ENCODE measurements around the gene EEA1.

EEA1 gene

GRCh38 chr12:92879698-92880322 is 49.3 kb downstream of the EEA1 start:
- no peak for DNase-seq

DNA sequence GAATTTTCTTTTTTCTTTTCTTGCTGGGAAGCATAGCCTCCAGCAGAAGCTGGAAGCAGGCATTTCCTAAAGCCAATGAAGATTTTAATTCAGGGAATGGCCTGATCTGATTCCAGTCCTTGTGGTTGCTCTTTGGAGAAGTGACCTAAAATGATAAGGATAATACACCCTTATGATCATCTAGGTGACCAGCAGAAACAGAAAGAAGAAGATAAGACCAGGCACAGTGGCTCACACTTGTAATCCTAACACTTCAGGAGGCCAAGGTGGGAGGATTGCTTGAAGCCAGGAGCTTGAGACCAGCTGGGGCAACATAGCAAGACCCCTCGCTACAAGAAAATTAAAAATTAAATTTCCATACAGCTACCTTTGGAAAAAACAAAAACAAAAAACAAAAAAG is 51.2 kb downstream of the EEA1 start:
- no peak for DNase-seq

DNA sequence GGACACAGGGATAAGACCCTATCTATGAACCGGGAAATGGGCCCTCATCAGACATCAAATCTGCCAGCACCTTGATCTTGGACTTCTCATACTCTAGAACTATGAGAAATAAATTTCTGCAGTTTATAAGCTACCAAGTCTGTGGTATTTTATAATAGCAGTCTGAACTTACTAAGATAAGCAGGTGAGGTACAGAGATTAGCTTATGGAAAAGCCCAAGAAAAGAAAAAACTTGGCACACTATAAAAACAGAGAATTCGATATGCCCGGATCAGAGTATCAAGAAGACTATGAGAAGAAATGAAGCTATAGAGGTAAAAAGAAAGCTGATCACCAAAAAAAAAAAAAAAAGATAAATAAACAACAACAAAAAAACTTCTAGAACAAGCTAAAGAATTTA is 52.6 kb downstream of the EEA1 start:
- DNase-seq = no peak

DNA sequence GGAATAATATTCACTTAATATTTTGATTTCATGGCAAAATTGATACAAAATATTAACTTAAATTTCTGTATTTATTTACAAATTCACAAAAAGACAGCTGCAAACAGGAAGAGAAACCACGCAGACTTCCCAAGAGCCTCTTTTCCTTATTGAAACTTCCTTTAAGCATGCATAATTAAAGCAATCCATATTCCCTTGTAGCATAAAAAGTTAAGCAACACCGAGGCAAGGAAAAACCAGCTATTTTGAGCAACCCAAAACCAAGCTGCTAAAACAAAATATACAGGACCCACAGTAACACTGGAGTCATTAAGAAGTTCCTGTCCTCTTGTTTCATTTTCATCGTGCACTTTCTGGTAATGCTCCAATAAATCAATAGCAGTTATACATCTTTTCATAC is 58.0 kb downstream of the EEA1 start:
- no peak for DNase-seq

DNA sequence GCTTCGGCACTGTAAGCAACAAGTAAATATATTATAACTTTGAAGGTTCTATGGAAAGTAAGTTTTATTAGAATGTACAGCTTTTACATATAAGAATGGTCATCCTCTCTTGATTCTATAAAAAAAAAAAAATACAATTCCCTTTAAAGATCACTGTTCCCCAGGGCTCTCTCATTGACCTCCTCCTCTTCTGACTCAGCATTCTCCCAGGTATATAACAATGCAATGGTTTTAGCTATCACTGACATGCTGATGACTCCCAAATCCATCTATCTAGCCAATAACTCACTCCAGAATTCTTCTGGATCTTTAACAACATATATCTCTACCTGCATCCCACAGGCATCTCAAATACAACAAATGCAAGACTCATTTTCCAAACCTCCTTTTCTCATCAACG is 62.7 kb downstream of the EEA1 start:
- DNase-seq = no peak

DNA sequence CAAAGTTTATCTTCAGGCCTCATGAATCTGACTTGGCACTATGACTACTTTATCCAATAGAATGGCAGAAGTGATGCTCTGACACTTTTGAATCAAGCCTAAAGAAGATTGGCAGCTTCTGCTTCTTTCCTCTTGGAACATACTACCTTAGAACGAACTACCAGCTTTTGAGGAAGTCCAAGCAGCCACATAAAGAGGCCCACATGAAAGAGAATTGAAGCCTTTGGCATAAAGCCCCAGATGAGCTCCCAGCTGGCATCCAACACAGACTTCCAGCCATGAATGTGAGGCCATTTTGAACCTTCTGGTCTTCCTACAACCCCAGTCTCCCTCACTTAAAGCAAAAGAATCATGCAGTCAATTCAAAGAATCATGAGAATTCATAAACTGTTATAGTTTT is 65.8 kb downstream of the EEA1 start:
- no peak for DNase-seq

DNA sequence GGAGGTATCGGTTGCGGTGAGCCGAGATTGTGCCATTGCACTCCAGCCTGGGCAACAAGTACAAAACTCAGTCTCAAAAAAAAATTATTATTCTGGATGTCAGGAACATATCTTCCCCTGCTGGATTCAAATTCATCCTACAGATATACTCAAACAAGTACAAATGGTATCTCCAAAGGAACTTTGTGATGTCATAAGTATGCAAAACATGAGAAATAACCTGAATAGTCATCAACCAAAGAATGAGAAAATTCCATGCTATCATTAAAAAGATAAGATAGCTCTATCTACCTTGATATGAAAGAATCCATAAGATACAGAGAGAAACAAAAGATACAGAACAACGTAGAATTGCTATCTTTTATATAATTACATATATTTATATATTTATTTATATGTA is 67.7 kb downstream of the EEA1 start:
- no peak for DNase-seq

GRCh38 chr12:92860521-92860920 is 68.6 kb downstream of the EEA1 start:
- DNase-seq = no peak

DNA sequence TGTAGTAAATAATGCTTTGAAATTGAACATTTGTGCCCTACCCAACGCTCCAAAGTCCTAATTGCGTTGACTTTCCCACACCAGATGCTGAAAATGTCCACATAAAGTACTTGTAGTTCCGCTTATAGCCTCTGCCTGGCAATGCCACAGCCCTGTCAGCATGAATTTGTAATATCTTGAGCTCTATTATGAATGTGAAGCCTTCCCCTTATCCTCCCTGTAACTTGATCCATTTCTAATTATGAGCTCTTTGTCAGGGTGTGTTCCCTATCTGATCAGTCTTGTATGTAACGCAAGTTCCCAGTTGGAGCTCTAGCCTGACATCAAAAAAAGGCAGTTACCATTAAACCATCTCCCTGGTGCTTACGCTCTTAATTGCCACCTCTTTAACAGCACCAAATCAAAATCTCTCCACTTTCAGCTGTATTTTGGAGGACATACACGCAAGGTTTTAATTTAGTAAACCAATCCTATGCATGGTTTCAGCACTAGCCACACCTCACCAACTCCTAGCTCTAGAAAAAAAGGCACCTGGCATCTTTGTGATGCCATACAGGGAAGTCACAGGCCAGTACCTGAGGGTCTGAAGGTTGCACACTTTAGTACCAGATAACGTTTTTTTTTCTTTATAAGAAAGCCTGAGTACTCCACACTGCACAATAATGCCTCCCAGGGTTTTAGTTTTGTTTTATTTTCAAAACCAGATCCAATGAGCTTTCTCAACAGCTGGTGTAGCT is 69.3 kb downstream of the EEA1 start:
- DNase-seq = no peak

DNA sequence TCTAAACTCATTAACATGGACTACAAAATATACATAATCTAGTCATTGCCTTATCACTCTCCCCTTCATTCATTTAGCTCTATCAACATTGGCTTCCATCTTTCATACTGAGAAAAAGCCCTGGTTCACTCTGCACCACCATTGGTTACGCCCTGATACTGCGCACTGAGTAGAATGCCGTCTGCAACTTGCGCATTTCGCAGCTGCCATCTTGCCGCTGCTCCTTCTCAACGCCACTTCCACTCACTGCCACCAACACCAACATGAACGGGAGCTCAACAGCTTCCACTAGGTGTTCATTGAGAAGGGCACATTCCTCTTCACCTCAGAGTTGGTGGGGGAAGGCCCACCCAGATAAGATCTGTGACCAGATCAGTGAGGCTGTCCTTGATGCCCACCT is 71.3 kb downstream of the EEA1 start:
- no peak for DNase-seq

DNA sequence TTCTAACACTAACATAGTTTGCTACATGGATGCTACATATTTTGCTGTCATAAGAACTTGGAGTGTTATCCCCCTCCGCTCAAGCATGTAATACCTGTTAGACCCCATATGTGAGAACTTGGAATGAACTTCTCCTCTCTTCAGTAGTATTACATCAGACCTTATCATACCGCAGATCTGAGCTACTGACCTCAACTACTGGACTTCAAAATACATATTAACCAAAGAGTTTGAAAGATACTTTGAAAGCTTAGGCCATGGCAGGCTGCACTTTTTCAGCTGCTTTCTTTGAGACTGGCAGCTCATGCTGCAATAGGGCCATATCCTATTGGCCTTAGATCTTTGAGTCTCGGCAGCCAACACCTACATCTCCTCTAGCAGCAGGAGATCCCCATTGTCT is 74.8 kb downstream of the EEA1 start:
- no peak for DNase-seq

- no peak for DNase-seq
These were observed 80.4 kb downstream of the EEA1 start for GRCh38 chr12:92848740-92849139.

DNA sequence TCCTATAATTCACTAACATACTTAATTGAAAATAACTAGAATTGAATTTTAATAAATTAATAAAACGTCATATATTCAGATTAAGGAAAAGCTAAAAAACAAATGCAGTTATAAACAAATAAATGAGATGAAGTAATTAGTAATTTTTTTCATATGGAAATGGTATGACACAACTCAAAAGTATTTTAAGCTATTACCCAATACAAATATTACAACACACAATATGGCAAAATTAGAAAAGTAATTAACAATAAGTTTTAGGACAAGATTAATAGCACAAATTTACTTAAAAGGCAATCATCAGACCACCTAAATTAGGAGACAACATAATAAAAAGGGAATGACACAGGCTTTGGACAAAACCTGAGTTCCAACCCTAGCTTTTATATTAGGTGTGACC is 81.7 kb downstream of the EEA1 start:
- no peak for DNase-seq

DNA sequence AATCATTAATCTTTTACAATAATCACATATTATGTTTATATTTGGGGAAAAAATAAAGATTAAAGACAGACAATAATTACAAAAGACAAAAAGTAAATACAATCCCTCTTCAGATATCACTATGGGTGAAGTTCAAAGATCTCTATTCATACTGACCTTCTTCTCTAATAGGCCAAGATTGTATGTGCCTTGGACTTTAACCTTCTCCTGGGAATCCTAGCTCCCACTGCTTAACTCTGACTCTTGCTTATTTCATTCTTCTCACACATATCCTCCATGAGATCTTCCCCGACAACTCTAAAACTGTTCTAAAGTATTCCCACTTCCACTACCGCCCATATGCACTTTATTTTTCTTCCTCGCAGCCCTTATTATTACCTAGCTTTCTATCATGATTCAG is 83.8 kb downstream of the EEA1 start:
- DNase-seq = no peak

DNA sequence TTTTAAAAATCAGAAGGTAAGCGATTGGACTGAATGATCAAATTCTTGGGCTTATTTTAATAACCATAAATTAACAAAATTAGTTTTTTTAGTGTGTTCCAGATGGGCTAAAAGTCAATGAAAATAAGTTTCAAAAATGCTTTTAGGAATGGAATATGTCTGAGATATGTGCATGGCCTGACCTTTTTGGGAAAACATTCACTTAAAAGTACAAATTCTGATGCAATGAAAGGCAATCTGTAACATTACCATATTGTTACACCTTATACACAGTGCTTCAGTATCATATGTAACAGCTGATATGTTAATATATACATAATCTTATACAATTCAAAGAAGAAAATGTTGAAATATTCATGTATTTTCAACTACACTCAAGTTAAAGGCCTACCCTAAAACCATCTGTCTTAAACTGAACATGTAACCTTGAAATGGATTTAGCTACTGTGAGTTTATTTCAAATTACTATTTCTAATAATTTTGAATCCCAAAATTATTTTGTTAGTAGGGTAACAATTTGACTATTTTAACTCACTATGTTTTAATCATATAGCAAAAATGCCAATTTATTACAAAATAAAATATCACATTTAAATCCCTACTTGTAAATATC is 84.8 kb downstream of the EEA1 start:
- DNase-seq = no peak

DNA sequence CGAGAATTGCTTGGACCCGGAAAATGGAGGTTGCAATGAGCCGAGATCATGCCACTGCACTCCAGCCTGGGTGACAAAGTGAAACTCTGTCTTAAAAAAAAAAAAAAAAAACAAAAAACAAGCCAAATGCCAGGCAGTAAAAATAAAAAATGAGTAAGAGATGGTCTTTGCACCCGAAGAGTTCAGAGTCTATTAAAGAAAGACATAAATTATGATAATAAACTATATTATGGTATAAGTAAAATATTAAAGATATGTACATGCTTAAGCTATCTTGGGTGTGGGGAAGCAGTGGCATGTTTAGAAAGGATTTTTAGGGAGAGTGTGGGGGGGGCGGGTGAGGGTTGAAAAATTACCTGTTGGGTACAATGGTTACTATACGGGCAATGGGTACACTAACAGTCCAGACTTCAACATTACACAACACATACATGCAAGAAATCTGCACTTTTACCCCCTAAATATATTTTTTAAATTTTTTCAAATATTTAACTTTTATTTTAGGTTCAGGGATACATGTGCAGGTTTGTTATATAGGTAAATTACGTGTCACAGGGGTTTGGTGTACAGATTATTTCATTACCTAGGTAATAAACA is 99.3 kb downstream of the EEA1 start:
- no peak for DNase-seq

GRCh38 chr12:92828565-92828964 is 100.5 kb downstream of the EEA1 start:
- DNase-seq = no peak

DNA sequence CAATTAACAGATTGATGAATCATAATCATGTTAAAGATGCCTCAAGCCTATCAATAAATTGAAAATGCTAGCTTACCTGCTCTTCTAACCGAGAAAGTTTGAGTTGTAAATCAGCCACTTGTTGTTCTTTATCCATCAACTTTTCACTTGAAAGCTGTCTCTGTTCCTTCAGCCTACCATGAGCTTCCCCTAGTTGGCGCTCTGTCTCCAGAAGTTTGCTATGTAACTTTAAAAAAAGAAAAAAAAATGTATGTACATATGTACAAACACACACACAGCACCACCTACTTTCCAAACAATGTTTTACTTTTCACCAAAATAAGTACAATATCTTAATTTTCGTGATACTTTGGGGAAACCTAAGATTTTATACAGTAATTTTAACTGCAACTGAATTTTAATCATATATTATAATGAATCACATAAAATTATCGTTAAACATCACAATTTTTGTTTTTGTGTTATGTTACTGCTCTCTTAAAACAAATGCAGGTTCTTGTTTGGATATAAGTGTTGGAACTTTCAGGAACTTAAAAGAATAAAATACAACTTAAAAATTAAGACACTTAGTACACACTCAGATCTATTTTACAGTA is 101.2 kb downstream of the EEA1 start:
- peak; percentile 45 for DNase-seq

DNA sequence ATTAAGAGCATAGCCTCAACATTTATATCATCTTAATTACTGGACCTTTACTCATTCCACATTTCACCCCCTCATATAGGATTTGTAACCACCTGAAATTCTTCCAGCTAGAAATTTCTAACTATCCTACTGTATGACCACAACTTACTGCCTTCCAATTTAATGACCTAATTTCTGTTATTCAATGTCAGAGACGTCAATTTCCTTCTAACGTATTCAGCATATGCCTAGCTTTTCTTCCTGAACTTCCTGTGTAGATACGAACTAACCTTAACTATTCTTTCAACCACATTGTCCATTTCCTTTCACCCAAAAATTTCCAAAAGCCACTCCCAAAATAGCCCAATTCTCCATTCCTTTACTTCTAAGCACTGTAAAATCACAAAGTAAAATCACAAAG is 108.0 kb downstream of the EEA1 start:
- no peak for DNase-seq

DNA sequence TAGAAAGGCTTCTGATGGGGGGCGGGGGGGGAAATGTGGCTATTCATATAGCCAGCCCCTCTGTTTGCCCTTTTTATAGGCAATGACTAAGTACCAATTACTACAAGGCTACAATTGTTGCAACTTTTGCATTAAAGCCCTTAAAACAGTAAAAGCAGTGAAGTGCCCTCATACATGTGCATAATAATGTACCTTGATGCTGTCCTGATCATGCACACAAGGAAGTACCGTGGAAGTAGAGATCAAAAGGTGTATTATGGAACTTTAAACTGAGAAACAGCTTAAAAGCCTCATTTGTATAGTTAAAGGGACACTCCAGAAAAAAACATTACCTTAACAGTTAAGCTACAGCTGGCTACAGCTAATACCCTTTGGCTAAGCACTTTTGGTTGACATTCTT is 114.5 kb downstream of the EEA1 start:
- DNase-seq = no peak

DNA sequence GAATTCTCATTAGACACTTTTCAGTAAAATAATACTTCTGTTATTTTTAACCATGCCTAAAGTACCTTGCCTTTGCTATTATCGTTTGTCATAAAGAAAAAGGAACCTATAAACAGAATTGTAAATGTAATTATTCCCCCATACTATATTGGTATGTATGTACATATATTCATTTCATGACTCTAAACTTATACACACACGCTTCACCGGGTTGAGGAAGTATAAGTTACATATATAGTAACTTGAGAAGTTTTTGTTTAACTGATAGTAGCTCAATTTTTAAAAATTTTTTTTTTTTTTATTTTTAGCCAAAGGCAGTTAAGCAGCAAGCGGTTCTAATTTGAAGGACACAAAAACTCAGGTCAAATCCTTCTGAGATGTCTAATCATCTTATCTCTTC is 118.7 kb downstream of the EEA1 start:
- no peak for DNase-seq

GRCh38 chr12:92803903-92804302 is 125.2 kb downstream of the EEA1 start:
- DNase-seq = no peak

DNA sequence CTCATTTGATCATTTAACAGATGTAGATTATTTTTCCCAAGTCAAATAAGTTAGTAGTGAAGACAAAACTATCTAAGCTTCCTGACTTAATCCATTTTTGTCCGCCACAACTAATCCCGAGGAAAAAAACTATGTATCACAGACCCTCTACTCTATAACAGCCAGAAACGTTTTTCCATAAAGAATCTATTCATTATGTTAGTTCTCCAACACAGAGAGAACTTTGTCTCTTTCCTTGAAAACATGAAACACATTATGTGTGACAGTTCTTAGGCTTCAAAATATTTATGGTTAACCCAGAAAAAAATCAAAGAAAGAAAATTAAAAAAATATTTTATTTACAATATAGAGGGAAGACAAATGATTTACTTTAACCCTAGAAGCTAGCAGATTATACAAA is 126.2 kb downstream of the EEA1 start:
- no peak for DNase-seq

DNA sequence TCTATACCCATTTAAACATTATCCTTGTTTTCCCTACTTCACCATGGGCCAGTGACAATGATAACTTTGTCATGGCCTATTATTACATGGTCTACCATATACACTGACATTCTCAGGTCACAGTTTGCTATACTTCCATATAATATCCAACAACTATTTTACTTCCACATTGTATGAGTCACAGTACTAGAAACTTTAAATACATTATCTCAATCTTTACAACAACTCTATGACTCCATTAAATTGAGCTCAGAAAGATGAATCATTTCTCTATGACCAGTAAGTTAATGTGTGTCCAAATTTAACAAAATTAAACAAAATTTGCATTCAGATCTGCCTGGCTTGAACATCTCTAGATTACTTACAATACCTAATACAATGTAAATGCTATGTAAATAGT is 132.4 kb downstream of the EEA1 start:
- peak; percentile 4 for DNase-seq

All from EL (cell line).